ENCODE data around the gene SCUBE3.

Gene SCUBE3

GRCh38 chr6:35259948-35260590 lies 46.3 kb downstream of the SCUBE3 start:
- H3K4me3 ChIP-seq (ENCODE audit: low read length), result peak overlapping the region; percentile 67
- peak; percentile 66 for DNase-seq (ENCODE audit: low read depth)
- TF ChIP-seq CTCF (IDR thresholded peaks at IDR 0.05; ENCODE audit: insufficient read depth, low read depth, low read length, missing control alignments), result no peak

- no peak for DNase-seq (ENCODE audit: low read depth)
- no peak for TF ChIP-seq CTCF (IDR thresholded peaks at IDR 0.05; ENCODE audit: insufficient read depth, low read depth, low read length, missing control alignments)
- no peak overlapping the region for H3K4me3 ChIP-seq (ENCODE audit: low read length)
These were observed 47.1 kb downstream of the SCUBE3 start for GRCh38 chr6:35260591-35261570.

- TF ChIP-seq CTCF (IDR thresholded peaks at IDR 0.05; ENCODE audit: insufficient read depth, low read depth, low read length, missing control alignments), result no peak
- DNase-seq (ENCODE audit: low read depth), result no peak
- no peak overlapping the region for H3K4me3 ChIP-seq (ENCODE audit: low read length)
These were observed 48.8 kb downstream of the SCUBE3 start for GRCh38 chr6:35262596-35262995.

GRCh38 chr6:35264550-35265274 lies 51.0 kb downstream of the SCUBE3 start:
- no peak for DNase-seq (ENCODE audit: low read depth)
- no peak overlapping the region for H3K4me3 ChIP-seq (ENCODE audit: low read length)
- no peak for TF ChIP-seq CTCF (IDR thresholded peaks at IDR 0.05; ENCODE audit: insufficient read depth, low read depth, low read length, missing control alignments)

GRCh38 chr6:35265523-35265922 lies 51.8 kb downstream of the SCUBE3 start:
- no peak for DNase-seq (ENCODE audit: low read depth)

GRCh38 chr6:35267446-35267845 lies 53.7 kb downstream of the SCUBE3 start:
- H3K4me3 ChIP-seq (ENCODE audit: low read length), result no peak overlapping the region
- DNase-seq (ENCODE audit: low read depth), result no peak
- no peak for TF ChIP-seq CTCF (IDR thresholded peaks at IDR 0.05; ENCODE audit: insufficient read depth, low read depth, low read length, missing control alignments)

More at GRCh38 chr6:35265523-35265922, 51.8 kb downstream of the SCUBE3 start:
- H3K4me3 ChIP-seq (ENCODE audit: low read length), result no peak overlapping the region
- no peak for TF ChIP-seq CTCF (IDR thresholded peaks at IDR 0.05; ENCODE audit: insufficient read depth, low read depth, low read length, missing control alignments)
